Forelimb muscle (tissue), 1 donor: ENCODE results near the gene LTK. TPM values are rescaled to one million over a fixed set of nuclear protein-coding genes. Genes with fewer than 3 reads are reported as not detected.

Source experiments
- DNase-seq: peaks from one replicate; pipeline ENCODE4 v3.0.0-alpha.2; 2013; ENCODE audit warnings: low read depth
- polyA plus RNA-seq: library from polyadenylated mRNA; unstranded; fragments of 120-200 nt; gene quantifications from one replicate; pipeline ENCODE4 v1.2.1, GENCODE V29; 2013; ENCODE audit not compliant: insufficient read length

Gene LTK
- polyA plus RNA-seq, 1 donor, result 12.9 TPM

DNA sequence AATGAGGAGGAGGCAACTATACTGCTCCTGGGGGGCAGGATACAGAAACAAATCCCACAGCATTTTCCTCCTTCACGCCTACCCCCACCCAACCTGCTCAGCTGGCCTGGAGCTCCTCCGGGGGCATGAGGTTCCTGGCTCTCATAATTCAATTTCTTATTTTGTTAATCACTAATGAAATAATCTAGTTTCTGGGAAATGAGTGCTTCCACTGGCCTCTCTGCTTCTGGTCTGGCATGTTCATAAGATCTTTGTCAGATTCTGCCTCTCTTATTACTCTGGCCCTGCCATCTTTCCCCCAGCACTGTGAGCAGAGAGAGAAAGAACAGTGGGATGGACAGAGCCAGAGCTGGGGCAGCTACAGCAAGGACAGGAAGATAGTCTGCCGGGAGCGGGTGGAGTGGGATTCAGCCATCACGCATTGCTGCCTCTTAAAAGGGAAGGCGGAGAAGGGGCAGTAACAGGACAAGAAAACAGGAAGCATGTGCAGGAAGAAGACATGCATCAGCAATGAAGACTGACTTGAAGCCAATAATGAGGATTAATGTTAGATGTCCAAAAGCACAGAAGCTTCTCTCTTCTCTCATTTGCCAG is 16.8 kb upstream of the LTK start:
- DNase-seq, result no peak

DNA sequence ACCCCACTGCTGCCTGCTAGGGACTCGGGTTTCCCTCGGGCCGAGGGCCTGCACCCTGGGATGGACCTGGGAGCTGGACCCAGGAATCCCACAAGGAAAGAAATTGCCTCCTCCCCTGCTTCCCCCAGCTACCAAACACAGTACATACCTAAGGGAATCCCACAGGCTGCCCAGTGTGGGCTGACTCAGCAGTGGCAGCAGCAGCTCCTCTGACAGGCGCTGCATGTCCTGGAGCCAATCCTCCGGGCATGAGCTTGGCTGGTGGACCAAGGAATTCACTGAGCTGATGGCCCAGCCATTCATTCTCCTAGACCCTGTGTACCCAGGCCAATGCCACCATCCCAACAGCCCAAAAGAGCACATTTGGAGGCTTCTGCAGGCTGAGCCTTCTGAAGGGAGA is 9.5 kb upstream of the LTK start:
- no peak for DNase-seq

DNA sequence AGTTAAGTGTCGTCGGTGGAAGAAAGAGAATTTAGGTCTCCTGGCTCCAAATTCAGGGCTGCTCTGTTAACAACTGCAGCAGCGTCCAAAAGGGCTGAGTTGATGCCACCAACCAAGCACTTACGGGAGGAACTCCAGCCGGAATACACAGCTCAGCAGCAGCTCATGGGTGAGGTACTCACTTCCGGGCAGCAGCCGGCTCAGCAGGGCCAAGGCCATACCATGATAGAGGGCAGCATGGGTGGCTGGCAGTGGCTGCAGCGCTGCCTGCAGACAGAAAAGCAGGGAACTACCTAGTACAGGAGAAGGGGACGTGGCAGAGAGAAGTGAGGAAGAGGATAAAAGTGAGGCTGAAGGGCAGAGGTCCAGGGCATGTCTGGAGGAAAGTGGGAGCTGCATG is 8.0 kb upstream of the LTK start:
- DNase-seq, result no peak

DNA sequence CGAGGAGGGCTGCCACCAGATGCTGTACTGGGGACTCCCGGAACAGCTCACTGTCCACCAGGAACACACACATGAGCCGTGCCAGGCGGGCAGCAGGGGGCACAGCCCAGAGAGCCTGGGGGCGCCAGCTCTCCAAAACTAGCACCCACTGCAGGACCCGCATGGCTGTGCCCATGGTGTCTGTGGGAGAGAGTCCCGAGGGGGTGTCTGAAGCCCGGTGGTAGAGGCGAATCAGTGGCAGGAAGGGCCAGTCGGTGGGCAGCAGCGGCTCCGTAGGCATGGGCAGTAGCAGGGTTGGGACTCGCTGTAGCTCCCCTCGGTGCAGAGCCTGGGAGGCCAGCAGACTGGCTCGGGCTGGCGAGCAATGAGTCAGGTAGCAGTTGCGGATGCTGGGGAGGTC is 7.0 kb upstream of the LTK start:
- DNase-seq, result no peak

DNA sequence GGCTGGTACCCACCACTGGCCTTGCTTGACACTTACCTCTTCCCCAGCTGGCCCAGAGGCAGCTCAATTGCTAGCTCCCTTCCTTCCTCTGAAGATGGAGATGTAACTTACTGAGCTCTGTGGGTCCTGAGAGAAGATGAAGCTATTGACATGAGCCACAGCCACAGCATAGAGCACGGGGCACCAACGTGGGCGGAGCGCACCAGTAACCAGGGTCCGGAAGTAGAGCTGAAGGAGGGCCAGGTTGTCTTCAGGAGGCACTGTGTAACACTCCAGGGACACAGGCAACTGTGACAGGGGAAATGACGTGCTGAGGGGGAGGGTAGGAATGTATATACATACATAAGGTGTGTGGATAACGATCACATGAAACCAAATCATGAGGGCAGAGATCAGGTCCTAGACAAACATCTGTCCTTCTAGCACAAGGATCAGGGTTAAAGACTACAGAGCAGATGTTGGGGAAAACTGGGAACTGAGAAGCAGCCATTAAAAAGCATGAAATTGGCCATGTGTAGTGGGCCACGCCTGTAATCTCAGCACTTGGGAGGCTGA is 4.3 kb upstream of the LTK start:
- no peak for DNase-seq

DNA sequence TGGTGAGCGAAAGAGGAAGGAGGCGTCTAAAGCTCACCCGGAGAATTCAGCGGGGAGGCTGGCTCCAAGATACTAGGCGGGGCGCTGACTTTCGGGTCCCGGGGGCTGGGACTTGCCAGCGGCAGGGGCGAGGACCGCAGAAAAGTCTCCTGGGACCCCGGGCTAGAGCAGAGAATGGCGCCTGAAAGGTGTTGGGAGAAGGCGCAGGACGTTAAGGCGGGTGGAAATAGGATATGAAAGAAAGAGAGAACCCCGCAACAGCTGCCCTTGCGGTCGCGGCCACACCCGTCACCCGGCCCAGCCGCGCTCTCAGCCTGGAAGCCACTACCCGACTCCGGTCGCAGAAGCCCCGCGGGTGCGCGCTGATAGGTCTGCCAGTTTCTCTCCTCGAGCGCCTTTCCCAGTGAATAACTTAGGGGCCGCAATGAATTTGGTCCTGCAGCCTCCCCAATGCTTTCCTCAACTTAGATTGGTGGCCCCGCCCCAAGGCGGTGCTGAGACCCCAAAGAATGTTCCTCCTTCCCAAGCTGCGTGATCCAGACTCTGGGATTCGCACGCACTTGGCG is 604 bp downstream of the LTK start:
- no peak for DNase-seq

DNA sequence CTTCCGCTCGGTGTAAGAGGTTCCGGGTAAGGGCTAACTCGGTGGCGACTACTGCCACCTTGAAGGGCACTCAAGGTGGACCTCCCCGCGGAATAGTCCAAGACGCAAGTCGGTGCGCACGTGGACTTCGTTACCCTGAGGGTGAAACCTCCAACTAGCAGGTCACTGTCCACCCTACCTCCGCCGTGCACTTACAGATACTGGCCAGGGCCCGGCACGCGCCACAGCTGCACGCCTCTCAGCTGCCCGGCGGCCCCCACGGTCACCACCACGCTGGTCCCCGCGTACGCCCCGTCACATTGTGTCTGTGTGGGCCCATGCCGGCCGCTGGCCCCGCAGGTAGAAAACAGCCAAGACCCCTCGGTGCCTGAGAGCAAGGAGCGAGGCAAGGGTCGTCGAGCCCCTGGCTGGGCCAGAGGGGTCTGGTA is 1.1 kb downstream of the LTK start:
- DNase-seq, result no peak

DNA sequence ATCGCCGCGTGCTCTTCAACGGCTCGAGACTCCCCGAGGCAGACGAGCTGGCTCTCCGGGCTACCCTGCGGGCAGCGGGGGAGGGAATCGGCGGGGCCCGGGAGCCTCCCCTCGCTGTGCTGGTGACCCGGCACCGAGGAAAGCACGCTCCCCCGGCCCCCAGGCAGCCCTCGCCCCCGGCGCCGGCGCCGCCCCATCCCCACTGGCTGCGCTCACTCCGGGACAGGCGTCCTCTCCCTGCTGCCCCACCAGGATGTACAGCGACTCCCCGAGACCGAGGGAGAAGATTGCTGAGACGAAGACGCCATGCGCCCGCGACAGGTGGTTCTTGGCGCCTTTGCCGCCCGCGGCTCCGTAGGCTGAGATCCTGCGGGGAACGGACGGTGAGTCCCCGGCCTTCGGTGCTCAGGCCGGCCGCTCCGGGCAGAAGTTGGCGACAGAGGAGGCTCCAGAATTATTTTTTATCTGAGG is 1.7 kb downstream of the LTK start:
- no peak for DNase-seq

DNA sequence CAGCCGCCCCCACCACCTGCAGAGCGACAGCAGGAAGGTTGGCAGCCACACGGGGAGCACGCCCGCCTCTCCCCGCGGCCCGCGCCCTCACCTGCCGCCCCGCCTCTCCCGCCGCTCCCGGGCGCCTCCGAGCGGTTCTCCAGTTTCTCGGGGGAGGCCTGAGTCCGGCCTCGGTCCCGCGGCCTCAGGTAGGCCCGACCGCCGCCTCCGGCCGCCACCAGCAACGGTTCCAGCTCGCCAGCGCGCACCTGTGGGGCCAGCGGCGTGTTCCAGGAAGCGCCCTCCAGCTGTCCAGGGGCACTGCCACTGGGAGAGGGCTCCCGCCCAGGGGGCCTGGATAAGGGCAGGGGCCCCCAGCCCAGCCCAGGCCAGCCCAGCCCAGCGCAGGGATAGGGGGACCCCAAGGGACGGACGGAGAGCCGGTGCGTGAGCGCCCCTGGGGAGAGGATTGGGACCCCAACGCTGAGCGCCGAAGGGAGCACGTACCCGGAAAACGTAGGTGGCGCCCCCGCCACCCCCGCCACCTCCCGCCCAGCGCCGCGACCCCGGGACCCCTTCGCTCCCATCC is 2.2 kb downstream of the LTK start:
- no peak for DNase-seq

DNA sequence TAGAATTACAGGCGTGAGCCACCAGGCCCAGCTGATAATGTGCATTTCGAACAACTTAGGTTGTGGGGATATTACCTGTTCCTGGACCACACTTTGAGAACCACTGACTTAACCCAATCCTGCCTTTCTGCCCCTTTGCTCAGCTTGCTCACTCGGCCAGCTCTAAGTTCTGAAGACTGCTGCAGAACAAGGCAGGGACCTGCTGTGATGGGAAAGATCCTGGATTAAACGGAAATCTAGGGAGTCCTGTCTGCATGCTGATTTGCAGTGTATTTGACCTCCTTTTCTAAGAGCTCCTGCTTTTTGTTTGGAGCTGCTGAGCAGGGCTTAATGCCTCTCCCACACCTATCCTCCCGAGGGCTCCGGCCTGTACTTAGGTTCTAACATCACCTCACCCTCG is 2.9 kb downstream of the LTK start:
- no peak for DNase-seq

DNA sequence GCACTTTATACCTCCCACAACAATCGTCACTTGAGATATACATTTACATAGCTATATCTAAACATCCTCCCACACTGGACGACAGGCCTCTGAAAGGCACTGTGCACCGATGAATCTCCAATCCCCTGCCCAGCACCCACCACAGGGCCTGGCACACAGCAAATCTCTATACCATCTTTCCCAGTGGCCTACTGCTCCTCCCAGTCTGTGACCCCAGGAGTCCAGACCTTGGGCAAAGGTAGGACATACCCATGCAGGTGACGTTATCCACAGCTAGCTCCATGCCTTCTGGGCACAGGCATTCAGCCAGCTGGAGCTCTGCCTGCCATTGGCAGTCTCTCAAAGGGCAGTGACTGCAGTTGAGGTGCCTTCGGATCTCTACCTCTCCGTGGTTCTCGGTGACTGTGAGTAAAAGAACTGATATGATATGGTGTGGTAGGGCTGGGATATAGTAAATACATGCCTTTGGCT is 5.8 kb downstream of the LTK start:
- no peak for DNase-seq

DNA sequence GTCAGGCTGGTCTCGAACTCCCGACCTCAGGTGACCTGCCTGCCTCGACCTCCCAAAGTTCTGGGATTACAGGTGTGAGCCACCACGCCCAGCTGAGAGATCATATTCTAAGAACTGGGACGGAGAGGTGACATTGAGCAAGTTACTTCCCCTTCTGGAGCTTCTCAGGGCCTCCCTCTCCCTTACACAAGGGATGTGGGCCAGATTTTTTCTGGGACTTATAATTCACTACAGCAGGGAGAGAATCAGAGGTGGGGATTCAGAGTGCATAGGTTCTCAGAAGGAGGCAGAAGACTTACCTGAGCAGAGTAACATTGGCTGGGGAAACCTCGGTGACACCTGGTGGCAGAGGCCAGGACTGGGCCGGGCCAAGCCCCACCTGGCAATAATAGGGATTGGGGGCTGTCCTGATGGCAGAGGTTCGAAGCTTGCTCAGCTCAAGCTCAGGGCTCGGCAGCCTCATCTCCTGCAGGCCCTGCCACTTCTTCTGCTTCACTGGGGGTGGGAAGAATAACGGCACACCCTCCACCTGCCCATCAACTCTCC is 6.8 kb downstream of the LTK start:
- DNase-seq, result no peak

DNA sequence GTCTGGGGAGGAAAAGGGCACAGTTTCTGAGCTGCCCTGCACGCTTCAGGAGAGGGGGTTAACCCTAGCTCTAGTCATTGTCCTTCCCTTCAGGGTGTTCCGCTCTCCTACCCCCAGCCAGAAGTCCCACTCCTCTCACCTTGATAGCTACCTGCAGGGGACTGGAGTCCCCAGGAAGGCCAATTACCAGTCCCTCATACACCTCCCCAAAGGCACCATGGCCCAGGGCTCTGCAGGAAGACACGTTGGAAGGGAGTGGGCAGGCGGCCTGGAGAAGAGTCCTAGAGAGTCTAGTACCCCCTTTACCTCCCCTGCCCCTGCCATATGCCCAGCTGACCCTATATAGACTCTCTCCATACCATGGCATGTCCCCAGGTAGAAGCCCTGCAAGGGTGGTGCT is 7.9 kb downstream of the LTK start:
- no peak for DNase-seq

DNA sequence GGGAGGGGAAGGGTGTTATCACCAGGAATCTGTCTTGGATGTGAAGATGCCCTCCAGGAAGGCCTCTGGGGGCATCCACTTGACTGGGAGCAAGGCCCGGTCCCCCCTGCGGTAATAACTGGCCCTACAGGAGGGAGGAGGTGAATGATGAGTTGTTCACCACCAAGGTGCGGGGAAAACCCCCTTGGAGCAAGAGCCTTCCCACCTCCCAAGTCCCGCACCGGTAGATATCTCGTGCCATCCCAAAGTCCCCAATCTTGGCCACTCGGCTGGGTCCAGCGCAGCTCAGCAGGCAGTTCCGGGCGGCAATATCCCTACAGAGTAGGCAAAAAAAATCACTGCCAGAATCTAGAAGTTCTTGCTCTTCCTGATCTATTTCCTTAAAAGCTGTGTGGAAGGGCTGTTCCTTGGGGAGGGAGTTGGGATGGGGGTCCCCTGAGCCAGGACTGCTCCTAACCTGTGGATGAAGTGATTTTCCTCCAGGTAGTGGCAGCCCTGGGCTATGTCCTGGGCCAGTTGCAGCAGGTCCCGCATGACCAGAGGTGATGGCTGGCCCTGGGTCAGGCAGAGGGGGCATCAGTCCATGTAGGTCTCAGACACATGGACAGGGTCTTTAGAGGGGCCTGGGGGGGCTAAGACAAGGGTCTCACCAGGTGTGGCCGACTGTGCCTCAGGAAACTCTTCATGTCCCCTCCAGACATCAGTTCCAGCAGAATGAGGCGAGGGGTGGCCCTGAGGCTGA is 8.7 kb downstream of the LTK start:
- no peak for DNase-seq

DNA sequence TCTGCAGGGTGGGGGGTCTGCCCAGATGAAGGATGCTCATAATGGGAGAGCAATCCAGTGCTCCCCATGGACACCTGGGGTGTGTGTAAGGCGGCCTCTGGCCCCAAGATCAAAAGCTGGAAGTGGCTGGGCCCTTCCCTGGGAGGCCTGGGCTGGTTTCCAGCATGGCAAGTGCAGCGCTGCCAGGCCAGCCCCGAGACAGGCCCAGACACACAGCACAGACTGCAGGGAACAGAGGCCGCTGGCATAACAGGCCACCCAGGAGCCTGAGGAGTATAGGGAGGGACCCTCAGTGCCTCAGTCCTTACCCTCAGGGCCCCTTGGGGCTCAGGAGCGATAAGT is 10.0 kb downstream of the LTK start:
- DNase-seq, result no peak

DNA sequence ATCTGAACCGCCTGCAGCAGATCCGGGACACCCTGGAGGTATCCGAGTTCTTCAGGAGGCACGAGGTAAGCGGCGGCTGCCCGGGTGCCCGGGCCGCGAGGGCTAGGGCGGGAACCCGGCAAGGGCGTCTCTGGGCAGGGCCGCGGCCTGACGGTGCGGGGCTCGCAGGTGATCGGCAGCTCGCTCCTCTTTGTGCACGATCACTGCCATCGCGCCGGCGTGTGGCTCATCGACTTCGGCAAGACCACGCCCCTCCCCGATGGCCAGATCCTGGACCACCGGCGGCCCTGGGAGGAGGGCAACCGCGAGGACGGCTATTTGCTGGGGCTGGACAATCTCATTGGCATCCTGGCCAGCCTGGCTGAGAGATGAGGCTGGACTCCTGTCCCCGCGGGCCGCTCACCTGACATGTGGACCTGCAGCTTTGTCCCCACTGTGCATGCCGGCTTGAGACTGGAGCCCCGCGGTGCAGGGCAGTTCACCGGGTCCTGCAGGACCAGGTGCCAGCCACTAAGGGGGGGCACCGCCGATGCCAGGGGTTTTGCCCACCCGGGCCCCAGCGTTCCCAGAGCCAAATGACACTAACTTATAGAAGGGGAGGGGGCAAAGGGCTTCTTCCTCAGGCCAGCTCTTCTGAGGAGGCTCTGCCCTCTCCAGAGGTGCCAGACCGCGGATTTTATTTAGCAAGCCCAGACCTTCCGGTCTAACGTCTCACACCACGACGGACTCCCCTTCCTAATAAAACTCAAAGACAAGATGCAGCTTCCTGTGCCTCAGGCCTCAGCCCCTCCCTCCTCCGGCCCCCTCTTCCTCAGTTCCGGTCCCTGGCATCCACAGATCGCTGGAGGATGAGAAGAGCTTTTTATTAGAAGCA is 10.6 kb downstream of the LTK start:
- no peak for DNase-seq

DNA sequence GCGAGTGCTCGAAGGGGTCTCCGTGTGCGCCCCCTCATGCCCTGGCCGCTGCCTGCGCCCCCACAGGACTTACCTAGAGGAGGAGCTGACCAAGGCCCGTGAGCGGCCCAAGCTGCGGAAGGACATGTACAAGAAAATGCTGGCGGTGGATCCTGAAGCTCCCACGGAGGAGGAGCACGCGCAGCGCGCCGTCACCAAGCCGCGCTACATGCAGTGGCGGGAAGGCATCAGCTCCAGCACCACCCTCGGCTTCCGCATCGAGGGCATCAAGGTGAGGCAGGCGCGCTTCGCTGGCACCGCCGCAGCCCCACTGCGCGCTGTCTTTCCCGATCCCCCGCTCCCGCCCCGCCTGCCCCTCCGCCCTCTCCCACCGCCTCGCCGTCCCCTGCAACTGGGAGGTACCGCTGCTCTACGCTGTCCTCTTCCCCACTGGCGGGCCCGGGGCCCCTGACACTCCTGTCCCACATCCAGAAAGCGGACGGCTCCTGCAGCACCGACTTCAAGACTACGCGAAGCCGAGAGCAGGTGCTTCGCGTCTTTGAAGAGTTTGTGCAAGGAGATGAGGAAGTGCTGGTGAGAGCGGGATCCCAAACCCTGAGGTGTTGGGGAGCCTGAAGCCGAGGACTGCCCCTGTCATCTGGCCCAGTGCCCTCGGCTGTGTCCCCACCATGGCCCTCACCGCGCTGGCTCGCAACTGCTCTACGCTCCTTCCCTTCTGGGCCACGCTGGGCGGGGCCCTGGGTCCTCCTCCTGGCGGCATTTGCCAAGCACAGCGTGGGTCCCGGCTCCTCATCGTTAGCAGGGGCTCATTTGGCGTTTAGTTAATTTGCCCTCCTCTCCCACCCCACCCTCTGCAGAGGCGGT is 11.5 kb downstream of the LTK start:
- DNase-seq, result no peak

DNA sequence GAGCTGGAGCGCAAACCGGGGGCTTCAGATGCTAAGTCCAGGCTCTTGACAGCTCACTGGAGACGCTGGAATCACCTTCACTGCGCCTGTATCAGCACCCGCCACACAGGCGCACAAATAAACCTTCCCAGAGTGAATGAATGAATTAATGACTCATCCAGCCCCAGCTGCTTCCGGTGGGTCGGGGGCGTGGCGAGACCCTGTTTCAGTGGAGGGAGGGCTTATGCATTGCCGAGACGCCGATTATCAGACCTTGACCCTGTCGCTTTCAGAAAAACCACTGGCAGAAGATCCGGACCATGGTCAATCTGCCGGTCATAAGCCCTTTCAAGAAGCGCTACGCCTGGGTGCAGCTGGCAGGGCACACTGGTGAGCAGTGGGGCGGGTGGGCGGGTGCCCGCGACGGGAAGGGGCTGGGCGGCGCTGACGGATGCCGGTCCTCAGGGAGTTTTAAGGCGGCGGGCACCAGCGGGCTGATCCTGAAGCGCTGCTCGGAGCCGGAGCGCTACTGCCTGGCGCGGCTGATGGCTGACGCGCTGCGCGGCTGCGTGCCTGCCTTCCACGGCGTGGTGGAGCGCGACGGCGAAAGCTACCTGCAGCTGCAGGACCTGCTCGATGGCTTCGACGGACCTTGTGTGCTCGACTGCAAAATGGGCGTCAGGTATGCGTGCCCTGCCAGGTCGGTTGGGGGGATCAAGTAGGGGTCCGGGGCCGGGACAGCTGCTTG is 12.3 kb downstream of the LTK start:
- no peak for DNase-seq

DNA sequence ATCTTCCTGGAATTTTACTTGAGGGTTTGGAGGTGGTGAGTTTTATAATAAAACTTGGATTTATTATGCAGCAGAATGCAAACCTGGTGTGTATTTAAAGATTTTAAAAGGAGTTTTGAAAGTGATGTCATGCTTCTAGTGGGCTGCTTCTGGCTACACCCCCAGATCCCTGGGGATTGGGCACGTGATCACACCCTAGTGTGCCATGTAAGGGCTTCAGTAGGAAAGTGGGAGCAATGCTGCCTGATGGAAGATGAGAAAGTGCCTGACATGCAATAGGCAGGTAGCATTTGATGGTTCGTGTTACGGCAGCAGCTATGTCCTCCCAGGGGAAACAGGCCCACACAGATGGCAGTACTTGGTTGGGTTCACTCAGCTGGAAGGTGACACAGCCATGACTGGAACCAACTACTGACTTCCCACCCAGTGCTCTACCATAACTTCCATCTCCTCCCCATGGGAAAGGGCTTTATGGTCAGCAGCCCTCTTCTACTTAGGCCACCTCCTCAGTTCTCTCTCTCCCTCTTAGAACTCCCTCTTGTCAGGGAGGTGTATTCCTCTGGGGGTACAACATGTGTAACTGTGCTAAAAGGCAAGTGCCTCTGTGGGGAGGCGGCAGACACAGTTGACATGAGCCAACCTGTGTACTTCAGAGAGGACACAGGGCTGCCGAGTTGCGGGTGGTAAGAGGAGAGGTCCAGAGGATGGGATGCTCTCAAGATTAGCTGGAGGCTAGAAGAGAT is 14.3 kb downstream of the LTK start:
- DNase-seq, result no peak
